B cell (primary cell): ENCODE measurements around the gene CDK19. TPM values are rescaled to one million over a fixed set of nuclear protein-coding genes. Genes with fewer than 3 reads are reported as not detected.

Experiments
- ATAC-seq: fragments of 200-7000 bp; cut with Tn5 transposase; one replicate; pipeline ENCODE4 v1.10.0; 2021; ENCODE audit warnings: low read depth, mild to moderate bottlenecking, moderate number of reproducible peaks, moderate library complexity
- CTCF ChIA-PET: fragments of 350-600 bp; sonication (Branson Sonifier 250); formaldehyde crosslinking; loops from one replicate; lab custom pipeline; 2021; ENCODE audit warnings: antibody characterized with exemption, inconsistent platforms; lab: Charles Lee
- POLR2A ChIA-PET: fragments of 350-600 bp; sonication (Branson Sonifier 250); formaldehyde crosslinking; loops from one replicate; lab custom pipeline; 2021; ENCODE audit warnings: antibody characterized with exemption; lab: Charles Lee
- DNase-seq: peaks from one replicate; pipeline ENCODE4 v3.0.0; 2013
- H2AFZ ChIP-seq: 2 replicates; pipeline ENCODE4 v1.6.1; 2012; ENCODE audit warnings: mild to moderate bottlenecking, low read depth, low read length; ENCODE audit not compliant: insufficient read depth, poor library complexity, severe bottlenecking
- H3K27ac ChIP-seq, 2 donors: 1 replicate in 1 of 2; 2 replicates in 1 of 2; pipeline ENCODE4 v1.5.1; 2012 to 2013; ENCODE audit warnings: low read length in 2 of 2, mild to moderate bottlenecking in 2 of 2, moderate library complexity in 1 of 2
- H3K27me3 ChIP-seq, 4 experiments: fragments of 200-600 bp in 1 of 4; sonication (generic) in 1 of 4; replicated peaks in 1 of 4; 1 replicate in 2 of 4; 2 replicates in 2 of 4; pipeline versions ENCODE4 v1.6.1 to v1.7.0; 2013 to 2016; ENCODE audit warnings: low read length in 3 of 4, mild to moderate bottlenecking in 2 of 4, mixed read lengths in 1 of 4, moderate library complexity in 1 of 4; ENCODE audit not compliant: insufficient read depth in 4 of 4, control insufficient read depth in 3 of 4; ENCODE audit errors: control extremely low read depth in 1 of 4
- H3K36me3 ChIP-seq, 2 experiments: replicated peaks in 1 of 2; 1 replicate in 1 of 2; 2 replicates in 1 of 2; pipeline versions ENCODE4 v1.6.1 to v1.7.1; 2013; ENCODE audit warnings: low read length in 1 of 2; ENCODE audit not compliant: insufficient read depth in 2 of 2, control insufficient read depth in 1 of 2; ENCODE audit errors: control extremely low read depth in 1 of 2, extremely low read depth in 1 of 2
- H3K4me1 ChIP-seq, 2 donors: fragments of 200-600 bp in 1 of 2; sonication (generic) in 1 of 2; 1 replicate in 1 of 2; 2 replicates in 1 of 2; pipeline versions ENCODE4 v1.5.1 to v1.6.1; 2013 to 2017; ENCODE audit warnings: low read length in 2 of 2; ENCODE audit not compliant: control insufficient read depth in 2 of 2, insufficient read depth in 2 of 2
- H3K4me2 ChIP-seq: replicated peaks from 2 replicates; pipeline ENCODE3; 2012; ENCODE audit warnings: mild to moderate bottlenecking, low read depth, low read length; ENCODE audit not compliant: poor library complexity, severe bottlenecking
- H3K4me3 ChIP-seq, 5 experiments: fragments of 200-600 bp in 1 of 5; sonication (generic) in 1 of 5; 1 replicate in 3 of 5; 2 replicates in 2 of 5; pipeline versions ENCODE4 v1.5.1 to v1.7.0; 2011 to 2016; ENCODE audit warnings: low read length in 4 of 5, mild to moderate bottlenecking in 4 of 5, low read depth in 2 of 5, control low read depth in 1 of 5, moderate library complexity in 1 of 5; ENCODE audit not compliant: insufficient read depth in 1 of 5; ENCODE audit errors: control extremely low read depth in 1 of 5, extremely low read depth in 1 of 5
- H3K79me2 ChIP-seq: fragments of 200-600 bp; sonication (generic); one replicate; pipeline ENCODE4 v1.6.0; 2016; ENCODE audit warnings: low read length; ENCODE audit not compliant: control insufficient read depth, insufficient read depth
- H3K9ac ChIP-seq: fragments of 200-600 bp; sonication (generic); 2 replicates; pipeline ENCODE4 v1.6.1; 2017; ENCODE audit warnings: mild to moderate bottlenecking, low read length, moderate library complexity
- H3K9me3 ChIP-seq, 3 donors: one replicate each; pipeline versions ENCODE4 v1.6.1 to v1.7.1; 2013; ENCODE audit warnings: low read length in 2 of 3; ENCODE audit not compliant: control insufficient read depth in 2 of 3, insufficient read depth in 1 of 3; ENCODE audit errors: control extremely low read depth in 1 of 3
- H4K20me1 ChIP-seq: 2 replicates; pipeline ENCODE4 v1.6.0; 2012; ENCODE audit warnings: mild to moderate bottlenecking, low read length; ENCODE audit not compliant: insufficient read depth, control insufficient read depth, poor library complexity, severe bottlenecking
- H3K27ac Mint-ChIP-seq: one replicate; pipeline ENCODE4 v1.8.0; 2021; ENCODE audit warnings: mixed read lengths
- H3K27me3 Mint-ChIP-seq: one replicate; pipeline ENCODE4 v1.8.0; 2021; ENCODE audit warnings: mixed read lengths
- H3K4me1 Mint-ChIP-seq: one replicate; pipeline ENCODE4 v1.8.0; 2021; ENCODE audit warnings: mixed read lengths
- H3K4me3 Mint-ChIP-seq: one replicate; pipeline ENCODE4 v1.8.0; 2021; ENCODE audit warnings: mixed read lengths
- H3K9me3 Mint-ChIP-seq: one replicate; pipeline ENCODE4 v1.8.0; 2022; ENCODE audit warnings: mixed read lengths; ENCODE audit not compliant: insufficient read depth
- CTCF ChIP-seq: fragments of 200-600 bp; IDR thresholded peaks from one replicate; pipeline ENCODE4 v1.8.0; 2022; ENCODE audit warnings: antibody characterized with exemption, mild to moderate bottlenecking
- EZH2 ChIP-seq: IDR thresholded peaks from 2 replicates; pipeline ENCODE4 v1.6.1; 2012; ENCODE audit warnings: borderline replicate concordance, low read depth, mild to moderate bottlenecking, moderate library complexity, low read length; ENCODE audit not compliant: insufficient read depth, poor library complexity, severe bottlenecking
- WGBS: methylation state at CpG from one replicate; pipeline ENCODE4 v1.1.5; 2013; ENCODE audit warnings: missing lambda C conversion rate; ENCODE audit not compliant: insufficient coverage; 5-methylcytosine and 5-hydroxymethylcytosine counted together
- intact Hi-C: fragments of 100-400 bp; cut with micrococcal nuclease; formaldehyde crosslinking; loops from one replicate; pipeline ENCODE4 v1.10.0; 2022
- polyA plus RNA-seq: library from polyadenylated mRNA; depleted of rRNA; stranded (reverse); fragments of >200 nt; gene quantifications from 2 replicates; pipeline ENCODE4 v1.2.3, GENCODE V29; 2012
- total RNA-seq, 2 donors: library from RNA; stranded (reverse); fragments of 120-200 nt in 1 of 2; gene quantifications; 1 replicate in 1 of 2; 2 replicates in 1 of 2; pipeline versions ENCODE4 v1.2.3 to v1.2.4, GENCODE V29; 2013 to 2022

Gene CDK19
- total and polyA plus RNA-seq, 2 donors (not counting 1 experiment from before 2014, with no cell fraction given) = 8.7 to 44.8 TPM

- CTCF ChIA-PET = interaction anchor here (1.1 kb wide), 1 partner anchor 8 kb away, joined by 3 read pairs; no protein-coding TSS in a partner anchor
- POLR2A ChIA-PET = no interaction called here
- DNase-seq (no peak), ATAC-seq (no peak)
- no peak overlapping the region for H2AFZ ChIP-seq
- intact Hi-C loops = no loop called here
- no peak overlapping the region for H3K4me3 ChIP-seq
- H3K4me1 Mint-ChIP-seq = peaks cover 23% of the 10 kb centered on the region
- no peaks in the 10 kb centered on the region for H3K27me3 ChIP-seq
- 100% methylated on average over 1 of the region's 3 CpGs for WGBS
- H3K9me3 Mint-ChIP-seq = no peaks in the 10 kb centered on the region
- H3K9ac ChIP-seq = no peak overlapping the region
- no peak for TF ChIP-seq CTCF
- TF ChIP-seq EZH2 = no peak
- no peaks in the 10 kb centered on the region for H4K20me1 ChIP-seq
- H3K9me3 ChIP-seq = no peaks in the 10 kb centered on the region
- H3K4me2 ChIP-seq = no peak overlapping the region
- H3K27ac ChIP-seq = no peak overlapping the region
- peaks cover 7% of the 10 kb centered on the region for H3K79me2 ChIP-seq
- no peak overlapping the region for H3K4me3 Mint-ChIP-seq
- peaks cover 0 to 3% of the 10 kb centered on the region in 2 experiments for H3K36me3 ChIP-seq
- no peak overlapping the region for H3K27ac Mint-ChIP-seq
- no peaks in the 10 kb centered on the region for H3K27me3 Mint-ChIP-seq
- H3K4me1 ChIP-seq = peaks cover 3 to 7% of the 10 kb centered on the region in 2 donors
Observed at GRCh38 chr6:110710115-110710514, 105.2 kb downstream of the CDK19 start.

GRCh38 chr6:110708295-110708950 is 106.8 kb downstream of the CDK19 start:
- WGBS = 94% methylated on average over 1 of the region's 2 CpGs
- TF ChIP-seq EZH2 (no peak), CTCF (no peak)
- Mint-ChIP-seq H3K27ac (no peak overlapping the region), H3K9me3 (no peaks in the 10 kb centered on the region), H3K4me3 (no peak overlapping the region), H3K27me3 (no peaks in the 10 kb centered on the region), H3K4me1 (peaks cover 13% of the 10 kb centered on the region)
- intact Hi-C loops = no loop called here
- Histone ChIP-seq H3K4me2 (no peak overlapping the region), H3K4me1 (no peaks in the 10 kb centered on the region), H3K36me3 (peaks cover 0 to 3% of the 10 kb centered on the region in 2 experiments), H3K27ac (no peak overlapping the region), H3K79me2 (peaks cover 7% of the 10 kb centered on the region), H4K20me1 (no peaks in the 10 kb centered on the region), H3K9me3 (no peaks in the 10 kb centered on the region), H3K4me3 (no peak overlapping the region), H3K27me3 (no peaks in the 10 kb centered on the region), H2AFZ (no peak overlapping the region), H3K9ac (no peak overlapping the region)
- ChIA-PET CTCF (interaction anchor here (1.1 kb wide), 2 partner anchors 26 to 60 kb away, joined by 3 read pairs; no protein-coding TSS in a partner anchor), POLR2A (no interaction called here)
- no peak for ATAC-seq
- no peak for DNase-seq
